Measurements from ENCODE around the gene MYPN. TPM values are rescaled to one million over a fixed set of nuclear protein-coding genes. Genes with fewer than 3 reads are reported as not detected.

The MYPN gene
- total RNA-seq, 1 donor, result 1.7 TPM

DNA sequence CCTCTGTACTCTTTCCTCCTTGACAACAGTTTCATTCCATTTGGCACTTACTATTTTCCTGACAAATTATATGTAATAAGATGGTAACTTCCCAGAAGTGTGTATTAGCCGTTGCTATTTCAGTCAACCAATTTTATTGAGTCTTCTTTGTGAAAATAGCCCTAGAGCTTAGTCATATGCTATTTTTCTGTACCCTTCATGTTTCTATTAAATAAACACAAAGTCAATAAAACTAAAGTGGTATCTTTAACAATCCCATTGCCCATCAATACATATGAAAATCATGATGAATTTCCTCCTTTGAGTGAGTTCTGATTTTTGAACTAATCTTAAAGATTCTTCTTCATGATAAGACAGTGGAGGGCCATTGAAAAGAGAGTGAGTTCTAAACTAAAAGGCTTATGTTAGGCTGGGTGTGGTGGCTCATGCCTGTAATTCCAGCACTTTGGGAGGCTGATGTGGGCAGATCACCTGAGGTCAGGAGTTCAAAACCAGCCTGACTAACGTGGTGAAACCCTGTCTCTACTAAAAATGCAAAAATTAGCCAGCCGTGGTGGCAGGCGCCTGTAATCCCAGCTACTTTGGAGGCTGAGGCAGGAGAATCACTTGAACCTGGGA, 5.9 kb upstream of the MYPN start:
- TF ChIP-seq, protein P1, sequence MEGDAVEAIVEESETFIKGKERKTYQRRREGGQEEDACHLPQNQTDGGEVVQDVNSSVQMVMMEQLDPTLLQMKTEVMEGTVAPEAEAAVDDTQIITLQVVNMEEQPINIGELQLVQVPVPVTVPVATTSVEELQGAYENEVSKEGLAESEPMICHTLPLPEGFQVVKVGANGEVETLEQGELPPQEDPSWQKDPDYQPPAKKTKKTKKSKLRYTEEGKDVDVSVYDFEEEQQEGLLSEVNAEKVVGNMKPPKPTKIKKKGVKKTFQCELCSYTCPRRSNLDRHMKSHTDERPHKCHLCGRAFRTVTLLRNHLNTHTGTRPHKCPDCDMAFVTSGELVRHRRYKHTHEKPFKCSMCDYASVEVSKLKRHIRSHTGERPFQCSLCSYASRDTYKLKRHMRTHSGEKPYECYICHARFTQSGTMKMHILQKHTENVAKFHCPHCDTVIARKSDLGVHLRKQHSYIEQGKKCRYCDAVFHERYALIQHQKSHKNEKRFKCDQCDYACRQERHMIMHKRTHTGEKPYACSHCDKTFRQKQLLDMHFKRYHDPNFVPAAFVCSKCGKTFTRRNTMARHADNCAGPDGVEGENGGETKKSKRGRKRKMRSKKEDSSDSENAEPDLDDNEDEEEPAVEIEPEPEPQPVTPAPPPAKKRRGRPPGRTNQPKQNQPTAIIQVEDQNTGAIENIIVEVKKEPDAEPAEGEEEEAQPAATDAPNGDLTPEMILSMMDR (IDR thresholded peaks at IDR 0.05; ENCODE audit: insufficient read depth, low read length), result no peak
- H3K4me3 ChIP-seq (ENCODE audit: low read depth, low read length), result no peak overlapping the region
- peak; percentile 22 for DNase-seq (ENCODE audit: low read depth)

DNA sequence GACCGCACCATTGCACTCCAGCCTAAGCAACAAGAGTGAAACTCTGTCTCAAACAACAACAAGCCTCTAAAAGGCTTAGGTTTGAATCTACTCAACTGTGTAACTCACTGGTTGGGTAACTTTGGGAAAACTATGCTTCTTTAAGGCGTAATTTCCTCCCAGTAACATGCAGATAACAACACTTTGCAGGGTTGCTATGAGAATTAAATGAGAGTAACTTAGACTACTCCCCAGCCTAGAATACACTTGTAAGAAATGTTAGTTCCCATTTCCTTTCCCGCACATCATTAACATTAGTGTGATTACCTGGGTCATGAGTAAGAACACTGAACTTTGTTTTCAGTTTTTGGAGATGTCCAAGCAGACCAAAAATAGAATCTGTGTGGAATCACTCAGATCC, 5.4 kb upstream of the MYPN start:
- TF ChIP-seq, protein P1 (IDR thresholded peaks at IDR 0.05; ENCODE audit: insufficient read depth, low read length), result no peak
- H3K4me3 ChIP-seq (ENCODE audit: low read depth, low read length), result no peak overlapping the region
- DNase-seq (ENCODE audit: low read depth), result no peak

DNA sequence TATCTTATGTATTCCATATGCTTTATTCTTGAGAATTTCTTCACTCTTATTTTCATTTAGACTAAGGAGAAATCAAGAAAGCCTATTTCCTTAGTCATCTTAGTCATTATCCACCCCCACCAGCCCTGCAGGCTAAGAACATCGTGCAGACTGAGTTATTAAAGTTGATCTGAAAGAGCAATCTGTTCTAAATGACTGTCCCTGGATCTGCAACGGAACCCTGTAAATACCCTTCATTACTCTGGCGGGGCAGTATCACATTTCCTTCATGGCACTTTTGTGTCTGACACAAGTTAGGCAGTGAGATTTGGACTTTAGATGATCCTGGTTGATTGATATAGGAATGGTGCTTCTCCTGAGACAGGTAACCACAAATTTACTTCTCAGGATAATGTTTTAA, 3.5 kb upstream of the MYPN start:
- H3K4me3 ChIP-seq (ENCODE audit: low read depth, low read length), result no peak overlapping the region
- DNase-seq (ENCODE audit: low read depth), result peak; percentile 19
- TF ChIP-seq, protein P1 (IDR thresholded peaks at IDR 0.05; ENCODE audit: insufficient read depth, low read length), result no peak

DNA sequence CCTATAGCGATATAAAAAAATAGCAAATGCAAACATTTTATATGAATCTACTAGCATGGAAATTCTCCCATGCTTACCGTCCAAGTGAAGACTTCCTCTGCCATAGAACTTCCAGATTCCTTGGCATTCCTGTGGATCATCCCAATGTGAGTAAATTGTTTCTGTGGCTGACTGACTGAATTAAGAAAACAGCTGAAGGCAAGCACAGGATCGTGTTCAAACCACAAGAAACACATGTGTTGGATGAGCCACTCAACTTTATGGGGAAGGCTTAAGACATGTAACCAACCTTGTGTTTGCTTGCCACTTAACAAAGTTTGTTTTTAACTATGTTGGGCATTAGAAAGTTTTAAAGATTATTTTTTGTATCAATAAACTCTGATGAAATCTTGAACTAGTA, 2.6 kb upstream of the MYPN start:
- no peak overlapping the region for H3K4me3 ChIP-seq (ENCODE audit: low read depth, low read length)
- peak; percentile 60 for DNase-seq (ENCODE audit: low read depth)
- TF ChIP-seq, protein P1 (IDR thresholded peaks at IDR 0.05; ENCODE audit: insufficient read depth, low read length), result no peak

DNA sequence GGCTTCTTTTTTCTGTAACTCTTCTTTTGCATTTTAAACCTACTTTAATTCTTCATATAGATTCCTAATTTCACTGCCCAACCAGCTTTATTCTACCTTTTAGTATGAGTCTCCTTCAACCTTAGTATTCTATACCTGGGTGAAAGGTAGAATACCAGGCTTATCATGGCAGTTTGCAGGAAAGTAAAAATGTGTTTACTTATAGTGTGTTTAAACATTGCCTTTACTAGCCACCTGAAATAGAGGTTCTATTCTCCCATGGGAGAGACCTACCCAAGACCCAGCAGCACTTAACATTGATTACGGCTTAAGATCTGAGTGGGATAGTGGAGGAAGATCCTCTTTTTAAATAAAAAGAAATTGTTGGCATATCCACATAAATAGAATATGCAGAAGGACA, 1.6 kb upstream of the MYPN start:
- H3K4me3 ChIP-seq (ENCODE audit: low read depth, low read length), result no peak overlapping the region
- TF ChIP-seq, protein P1 (IDR thresholded peaks at IDR 0.05; ENCODE audit: insufficient read depth, low read length), result no peak
- no peak for DNase-seq (ENCODE audit: low read depth)

DNA sequence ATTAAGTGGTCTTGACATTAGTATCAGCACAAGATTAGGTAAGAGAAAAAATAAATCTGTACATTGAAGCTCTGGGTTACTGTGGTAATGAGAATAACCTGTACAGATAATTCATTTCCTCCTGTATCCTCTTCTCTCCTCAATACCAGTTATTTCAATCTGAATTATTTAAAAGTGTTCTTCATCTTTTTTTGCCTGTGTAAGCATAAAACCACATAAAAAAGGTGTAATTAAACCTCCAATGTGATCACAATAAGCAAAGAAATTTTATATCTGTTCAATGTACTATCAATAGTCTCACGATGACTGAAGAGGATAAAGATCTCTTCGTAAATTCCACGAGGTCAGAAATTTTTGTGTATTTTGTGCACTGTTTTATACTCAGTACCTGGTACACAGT, 1.2 kb upstream of the MYPN start:
- DNase-seq (ENCODE audit: low read depth), result no peak
- H3K4me3 ChIP-seq (ENCODE audit: low read depth, low read length), result no peak overlapping the region
- TF ChIP-seq, protein P1 (IDR thresholded peaks at IDR 0.05; ENCODE audit: insufficient read depth, low read length), result no peak

DNA sequence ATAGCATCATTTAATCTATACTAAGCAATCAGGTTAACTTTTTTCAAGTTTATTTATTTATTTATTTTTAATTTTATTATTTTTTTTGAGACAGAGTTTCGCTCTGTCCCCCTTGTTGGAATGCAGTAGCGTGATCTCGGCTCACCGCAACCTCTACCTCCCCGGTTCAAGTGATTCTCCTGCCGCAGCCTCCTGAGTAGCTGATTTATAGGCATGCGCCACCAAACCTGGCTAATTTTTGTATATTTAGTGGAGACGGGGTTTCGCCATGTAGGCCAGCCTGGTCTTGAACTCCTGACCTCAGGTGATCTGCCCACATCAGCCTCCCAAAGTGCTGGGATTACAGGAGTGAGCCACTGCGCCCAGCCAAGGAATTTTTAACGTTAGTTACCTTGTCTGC, 635 bp upstream of the MYPN start:
- no peak for DNase-seq (ENCODE audit: low read depth)
- H3K4me3 ChIP-seq (ENCODE audit: low read depth, low read length), result no peak overlapping the region
- TF ChIP-seq, protein P1 (IDR thresholded peaks at IDR 0.05; ENCODE audit: insufficient read depth, low read length), result no peak

Data from fibroblast of the aortic adventitia (primary cell).